Suppressor macrophage treated with lipopolysaccharide for 1 hour (primary cell): Measurements from ENCODE around the gene ABTB1.
"Not testable (repeated sequence)": the region's sequence is repeated elsewhere in the genome, so short reads cannot be mapped to it uniquely, and the experiment has no call there.

Experiments used
- DNase-seq, 3 donors: peaks; one replicate each; pipeline ENCODE4 v3.0.0-alpha.2; 2020 to 2022

Gene ABTB1

DNA sequence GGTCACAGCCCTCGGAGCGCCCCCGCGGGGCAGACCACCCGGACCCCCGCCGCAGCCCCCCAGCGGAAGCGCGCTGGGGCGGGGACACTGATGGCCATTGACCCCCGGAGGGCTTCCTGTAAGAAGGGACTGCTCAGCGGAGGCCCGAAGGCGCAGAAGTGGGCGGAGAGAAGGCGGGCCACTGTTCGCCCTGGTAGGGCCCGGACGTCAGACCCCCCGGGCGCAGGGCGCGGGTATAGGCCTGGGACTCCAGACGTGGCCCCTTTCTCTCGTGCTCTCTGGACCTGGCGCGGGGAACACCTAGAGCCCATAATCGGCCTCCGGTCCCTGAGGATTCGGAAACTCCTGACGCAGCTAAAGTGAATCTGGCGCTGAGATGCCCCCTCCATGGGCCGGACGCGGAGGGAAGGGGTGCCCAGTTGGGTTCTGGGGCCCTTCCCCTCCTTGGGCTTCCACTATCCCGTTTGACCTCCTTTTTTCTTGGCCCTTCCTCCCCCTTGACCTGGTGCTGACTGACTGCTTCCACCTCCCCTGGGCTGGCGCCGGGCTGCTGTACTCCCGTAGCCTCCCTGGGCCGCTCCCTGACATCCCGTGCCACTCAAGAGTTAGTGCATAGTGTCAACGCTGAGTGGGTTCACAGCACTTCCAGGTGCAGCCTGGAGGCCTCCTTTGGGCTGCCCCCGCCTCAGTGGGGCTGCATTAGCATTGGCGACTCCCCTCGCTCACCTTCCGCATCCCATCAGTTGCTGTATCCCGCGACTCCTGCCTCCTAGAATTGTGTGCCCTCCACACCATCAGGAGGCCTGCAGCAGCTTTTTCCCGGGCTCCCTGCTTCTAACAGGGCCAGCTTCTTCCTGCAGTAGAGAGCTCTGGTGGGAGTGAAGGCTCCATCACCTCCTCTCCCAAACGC lies 694 bp downstream of the ABTB1 start:
- peak in 2 of 3 donors; percentile 35 to 59 for DNase-seq

DNA sequence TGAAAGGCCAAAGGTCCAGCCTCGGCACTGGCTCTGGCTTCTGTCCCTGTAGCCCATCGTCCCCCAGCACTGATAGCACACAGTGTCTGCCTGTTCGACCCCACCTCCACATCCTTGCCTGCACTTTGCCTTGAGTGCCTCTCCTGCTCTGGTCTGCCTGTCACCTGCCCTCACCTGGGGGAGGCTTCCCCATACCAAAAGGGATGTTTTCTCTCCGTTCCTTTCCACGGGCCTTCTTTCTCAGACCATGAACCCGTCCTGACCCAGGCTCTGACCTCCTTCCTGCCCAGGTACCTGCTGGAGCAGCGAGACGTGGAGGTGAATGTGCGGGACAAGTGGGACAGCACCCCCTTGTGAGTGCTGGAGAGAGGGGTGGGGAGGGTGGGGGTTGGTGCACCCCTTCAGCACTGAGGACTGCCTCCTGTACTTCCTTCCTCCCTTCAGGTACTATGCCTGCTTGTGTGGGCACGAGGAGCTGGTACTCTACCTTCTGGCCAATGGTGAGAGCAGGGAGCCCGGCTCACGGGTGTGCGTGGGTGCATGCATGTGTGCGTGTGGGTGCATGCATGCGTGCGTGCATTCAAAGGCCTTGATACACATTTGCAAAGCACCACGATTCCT lies 1.5 kb downstream of the ABTB1 start:
- no peak for DNase-seq

DNA sequence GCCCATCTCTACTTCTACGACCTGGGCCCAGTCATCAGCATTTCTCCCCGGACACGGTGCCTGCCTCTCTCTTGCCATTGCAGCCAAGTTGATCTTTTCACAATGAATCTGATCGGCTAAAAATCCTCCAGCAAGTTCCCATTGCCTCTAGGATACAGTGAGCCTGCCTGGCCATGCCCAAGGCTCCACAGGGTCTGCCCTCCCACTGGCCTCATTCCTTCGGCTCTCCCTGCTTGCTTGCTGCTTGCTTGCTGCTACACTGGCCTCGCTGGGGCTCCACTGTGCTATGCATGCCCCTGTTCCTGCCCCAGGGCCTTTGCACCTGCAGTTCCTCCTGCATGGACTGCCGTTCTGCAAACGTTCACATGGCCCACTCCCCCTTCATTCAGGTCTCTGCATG lies 2.0 kb downstream of the ABTB1 start:
- DNase-seq, result no peak

DNA sequence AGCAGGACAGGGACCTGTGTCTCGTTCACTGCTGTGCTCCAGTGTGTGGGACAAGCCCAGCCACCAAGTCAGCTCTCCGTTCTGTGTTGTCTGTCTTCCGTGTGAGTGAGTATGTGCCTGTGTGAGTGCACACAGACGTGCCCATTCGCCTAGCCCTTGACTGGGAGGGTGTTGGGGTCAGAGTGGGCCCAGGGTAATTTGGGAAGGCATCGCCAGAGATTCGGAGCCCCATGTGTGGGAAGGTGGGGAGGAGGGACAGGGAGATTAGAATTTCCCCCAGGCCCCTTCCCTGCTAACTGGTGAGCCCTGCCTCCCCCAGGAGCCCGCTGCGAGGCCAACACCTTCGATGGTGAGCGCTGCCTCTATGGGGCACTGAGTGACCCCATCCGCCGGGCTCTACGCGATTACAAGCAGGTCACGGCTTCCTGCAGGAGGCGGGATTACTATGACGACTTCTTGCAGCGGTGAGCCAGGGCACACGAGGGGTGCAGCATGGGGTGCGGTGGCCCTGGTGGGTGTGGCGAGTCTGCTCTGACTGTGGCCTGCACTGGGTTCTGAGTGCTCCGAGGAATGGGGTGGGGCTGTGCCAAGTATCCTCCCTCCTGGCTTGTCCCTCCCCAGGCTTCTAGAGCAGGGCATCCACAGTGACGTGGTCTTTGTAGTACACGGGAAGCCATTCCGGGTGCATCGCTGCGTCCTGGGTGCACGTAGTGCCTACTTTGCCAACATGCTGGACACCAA lies 3.1 kb downstream of the ABTB1 start:
- DNase-seq, result no peak

DNA sequence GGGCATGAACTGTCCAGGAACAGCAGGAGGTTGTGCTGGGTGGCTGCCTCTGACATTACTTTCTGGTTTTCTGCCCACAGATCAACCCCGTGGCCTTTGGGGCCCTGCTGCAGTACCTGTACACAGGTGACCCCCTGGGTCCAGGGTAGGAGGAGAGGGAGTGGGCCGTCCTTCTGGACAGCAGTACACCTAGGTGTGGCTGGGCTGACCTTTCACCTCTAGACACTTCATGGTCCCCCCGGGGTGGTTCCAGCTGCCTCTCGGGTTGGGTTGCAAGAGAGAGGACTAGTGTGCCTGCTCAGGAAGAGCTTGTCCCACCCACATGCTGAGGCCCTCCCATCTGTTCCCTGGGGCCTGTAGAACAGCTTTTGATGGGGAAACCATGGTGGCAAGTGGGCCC lies 3.7 kb downstream of the ABTB1 start:
- no peak for DNase-seq

DNA sequence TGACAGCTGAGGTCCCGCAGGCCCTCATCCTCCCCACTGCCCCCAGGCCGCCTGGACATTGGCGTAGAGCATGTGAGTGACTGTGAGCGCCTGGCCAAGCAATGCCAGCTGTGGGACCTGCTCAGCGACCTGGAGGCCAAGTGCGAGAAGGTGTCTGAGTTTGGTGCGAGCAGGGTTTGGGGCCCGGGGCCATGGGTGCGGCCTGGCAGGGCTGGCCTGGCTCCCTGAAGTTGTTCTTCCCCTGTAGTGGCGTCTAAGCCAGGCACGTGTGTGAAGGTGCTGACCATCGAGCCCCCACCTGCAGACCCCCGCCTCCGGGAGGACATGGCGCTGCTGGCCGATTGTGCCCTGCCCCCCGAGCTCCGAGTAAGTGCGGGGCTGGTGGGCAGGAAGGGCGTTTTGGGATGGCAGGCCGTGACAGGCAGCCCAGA lies 4.2 kb downstream of the ABTB1 start:
- no peak for DNase-seq

DNA sequence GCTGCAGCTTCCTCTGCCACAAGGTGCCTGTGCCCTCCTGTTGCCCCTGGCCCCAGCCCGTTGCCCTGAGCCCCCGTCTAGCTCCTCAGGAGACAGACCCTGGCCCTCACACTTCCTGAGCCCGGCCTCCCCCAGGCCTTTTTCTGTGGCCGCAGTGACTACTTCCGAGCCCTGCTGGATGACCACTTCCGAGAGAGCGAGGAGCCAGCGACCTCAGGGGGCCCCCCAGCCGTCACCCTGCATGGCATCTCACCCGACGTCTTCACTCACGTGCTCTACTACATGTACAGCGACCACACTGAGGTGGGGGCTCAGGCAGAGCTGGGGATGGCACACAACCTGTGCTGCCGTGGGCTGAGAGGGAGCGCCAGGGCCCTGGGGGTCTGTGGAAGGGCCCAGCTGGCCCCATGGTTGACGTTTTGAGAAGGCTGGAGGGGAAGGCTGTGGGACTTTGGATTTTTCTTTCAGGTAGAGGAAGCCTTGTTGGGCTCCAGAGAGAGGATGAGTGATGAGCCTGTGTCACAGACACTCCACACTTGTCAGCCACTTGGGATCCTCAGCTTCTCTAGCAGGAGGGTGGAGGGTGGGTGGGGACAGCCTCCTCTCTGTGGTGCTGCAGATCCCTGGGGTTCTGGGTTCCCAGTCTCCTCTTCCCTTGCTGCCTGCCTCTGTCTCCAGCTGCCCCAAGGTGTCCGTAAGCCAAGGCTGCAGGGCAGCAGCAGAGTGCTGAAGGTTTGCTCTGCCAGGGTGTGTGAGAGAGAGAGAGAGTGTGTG lies 5.0 kb downstream of the ABTB1 start:
- no peak for DNase-seq

DNA sequence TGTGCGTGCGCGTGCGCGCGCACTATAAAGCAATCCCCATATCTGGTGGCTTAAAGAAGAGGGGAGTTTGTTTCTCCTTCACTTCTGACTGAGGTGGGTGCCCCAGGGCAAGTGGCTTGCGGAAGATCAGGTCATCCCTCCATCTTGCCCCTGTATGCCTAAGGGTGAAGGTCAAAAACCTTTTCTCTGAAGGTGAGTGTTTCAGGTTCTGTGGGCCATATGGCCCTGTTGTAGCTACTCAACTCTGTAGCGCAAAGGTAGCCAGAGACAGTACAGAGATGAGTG lies 5.5 kb downstream of the ABTB1 start:
- DNase-seq, result no peak

DNA sequence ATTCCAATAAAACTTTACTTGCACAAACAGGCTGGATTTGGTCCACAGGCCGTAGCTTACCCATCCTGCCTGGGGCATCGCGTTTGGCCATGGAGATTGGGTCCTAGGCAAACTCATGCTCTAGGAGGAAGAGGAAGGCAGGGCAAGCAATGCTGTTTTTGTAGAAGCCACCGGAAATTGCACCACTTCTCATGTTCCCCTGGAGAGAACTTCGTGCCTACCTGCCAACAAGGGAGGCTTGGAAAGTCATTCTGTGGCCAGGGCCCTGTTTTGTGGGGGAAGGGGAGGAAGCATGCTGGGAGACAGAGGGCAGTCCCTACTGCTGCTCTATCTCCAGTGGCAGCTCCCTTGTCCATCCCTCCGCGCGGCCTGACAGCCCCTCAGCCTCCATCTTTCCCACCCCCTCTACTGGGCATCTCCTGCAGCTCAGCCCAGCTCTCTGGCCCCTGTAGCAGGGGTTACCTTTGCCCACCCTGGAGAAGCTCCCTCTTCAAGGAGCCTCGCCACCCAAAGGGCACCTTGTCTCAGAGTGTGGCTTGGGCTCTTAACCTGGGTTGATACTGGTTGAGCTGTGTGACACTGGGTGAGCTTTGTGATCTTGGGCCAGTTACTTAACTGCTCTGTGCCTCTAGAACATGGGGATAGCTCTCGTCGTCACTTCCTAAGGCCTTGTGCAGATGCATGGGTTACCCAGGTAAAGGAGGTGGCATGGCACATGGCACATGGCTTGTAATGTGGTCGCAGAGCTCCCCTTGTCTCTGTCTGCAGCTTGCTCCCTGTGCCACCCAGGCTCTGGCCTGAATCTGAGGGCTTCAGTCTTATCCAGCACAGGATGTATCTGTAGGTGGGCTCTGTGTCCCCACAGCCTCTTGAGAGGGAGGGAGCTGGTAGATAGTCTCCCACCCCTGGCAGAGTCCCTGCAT lies 6.1 kb downstream of the ABTB1 start:
- no peak for DNase-seq

DNA sequence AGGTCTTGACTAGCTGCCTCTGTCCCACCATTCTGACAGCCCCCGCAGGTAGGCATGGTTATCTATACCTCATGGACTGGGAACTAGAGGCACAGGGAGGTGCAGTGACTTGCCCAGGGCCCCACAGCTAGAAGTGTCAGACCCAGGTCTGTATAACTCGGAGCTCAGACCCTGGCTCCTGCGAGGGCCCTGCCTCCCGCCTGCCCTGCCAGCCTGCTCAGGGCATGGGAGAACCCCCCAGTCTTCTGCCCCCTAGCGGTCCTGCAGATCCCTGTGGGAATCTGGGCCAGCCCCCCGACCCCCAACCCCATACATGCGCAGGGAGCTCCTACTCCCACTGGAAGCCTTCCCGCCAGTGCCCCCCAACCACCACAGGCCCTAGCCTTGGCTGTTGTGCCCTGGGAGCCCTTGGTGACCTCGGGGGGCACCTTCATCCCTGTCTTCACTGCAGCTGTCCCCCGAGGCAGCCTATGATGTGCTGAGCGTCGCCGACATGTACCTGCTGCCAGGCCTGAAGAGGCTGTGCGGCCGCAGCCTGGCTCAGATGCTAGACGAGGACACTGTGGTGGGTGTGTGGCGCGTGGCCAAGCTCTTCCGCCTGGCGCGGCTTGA lies 6.9 kb downstream of the ABTB1 start:
- no peak for DNase-seq

DNA sequence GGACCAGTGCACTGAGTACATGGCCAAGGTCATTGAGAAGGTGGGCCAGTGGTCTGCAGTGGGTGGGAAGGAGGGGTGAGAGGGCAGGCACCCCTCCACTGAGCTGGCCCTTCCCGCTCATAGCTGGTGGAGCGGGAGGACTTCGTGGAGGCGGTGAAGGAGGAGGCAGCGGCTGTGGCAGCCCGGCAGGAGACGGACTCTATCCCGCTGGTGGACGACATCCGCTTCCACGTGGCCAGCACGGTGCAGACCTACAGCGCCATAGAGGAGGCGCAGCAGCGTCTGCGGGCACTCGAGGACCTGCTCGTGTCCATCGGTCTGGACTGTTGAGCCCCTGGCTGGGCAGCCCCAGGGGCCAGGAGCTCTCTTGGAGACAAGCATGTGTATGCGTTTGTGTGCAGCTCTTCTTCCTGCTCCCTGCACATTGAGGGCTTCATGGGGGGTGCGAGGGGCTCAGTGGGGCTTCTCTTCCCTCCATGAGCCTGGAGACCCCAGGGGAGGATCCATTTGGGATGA lies 7.5 kb downstream of the ABTB1 start:
- no peak for DNase-seq

DNA sequence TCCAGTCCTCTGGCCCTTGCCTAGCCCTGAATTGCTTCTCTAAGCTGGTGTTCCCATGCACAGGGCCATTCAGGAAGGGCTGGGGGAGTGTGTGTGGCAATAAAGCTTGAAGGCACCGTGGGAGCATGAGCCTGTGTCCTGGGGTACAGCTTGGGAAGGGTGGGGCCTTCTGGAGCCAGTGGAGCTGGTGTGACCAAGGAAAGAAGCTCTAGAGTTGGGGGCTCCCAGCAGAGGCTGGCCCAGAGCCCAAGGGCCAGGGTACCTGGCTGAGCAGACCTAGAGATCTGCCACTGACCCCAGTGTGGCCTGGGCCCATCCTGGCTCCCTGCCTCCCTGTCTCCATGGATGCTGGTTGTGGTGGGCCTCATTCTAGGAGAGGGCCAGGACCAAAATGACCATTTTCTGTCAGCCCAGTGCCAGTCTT lies 8.1 kb downstream of the ABTB1 start:
- no peak for DNase-seq

DNA sequence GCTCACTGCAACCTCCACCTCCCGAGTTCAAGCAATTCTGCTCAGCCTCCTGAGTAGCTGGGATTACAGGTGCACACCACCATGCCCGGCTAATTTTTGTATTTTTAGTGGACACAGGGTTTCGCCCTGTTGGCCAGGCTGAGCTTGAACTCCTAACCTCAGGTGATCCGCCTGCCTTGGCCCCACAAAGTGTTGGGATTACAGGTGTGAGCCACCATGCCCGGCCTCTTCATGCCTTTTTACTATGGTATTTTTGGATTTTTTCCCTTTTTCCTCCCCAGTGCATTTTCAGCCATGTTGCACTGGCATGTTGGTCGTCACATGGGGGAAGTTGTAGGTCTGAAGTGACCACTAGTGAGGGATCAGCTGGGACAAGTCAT lies 9.4 kb downstream of the ABTB1 start:
- DNase-seq, result not testable (repeated sequence)

DNA sequence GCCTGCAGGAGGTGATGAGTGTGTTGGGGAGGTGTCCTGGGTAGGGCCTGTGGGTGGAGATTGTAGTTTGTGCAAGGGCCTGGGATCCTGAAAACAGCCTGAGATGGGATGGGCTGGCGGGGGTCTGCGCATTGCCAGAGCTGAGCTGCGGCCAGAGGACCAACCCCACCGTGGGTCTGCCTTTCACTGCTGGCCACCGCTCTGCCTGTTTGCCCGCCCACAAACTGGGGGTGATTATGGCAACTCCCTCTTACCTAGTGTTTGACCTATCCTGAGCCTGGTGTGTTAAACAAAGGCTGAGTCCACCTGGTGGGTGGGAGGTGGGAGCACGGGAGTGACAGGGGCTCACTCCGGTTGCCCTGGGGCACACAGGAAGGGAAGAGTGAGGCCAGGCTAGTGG lies 9.8 kb downstream of the ABTB1 start:
- DNase-seq, result no peak

DNA sequence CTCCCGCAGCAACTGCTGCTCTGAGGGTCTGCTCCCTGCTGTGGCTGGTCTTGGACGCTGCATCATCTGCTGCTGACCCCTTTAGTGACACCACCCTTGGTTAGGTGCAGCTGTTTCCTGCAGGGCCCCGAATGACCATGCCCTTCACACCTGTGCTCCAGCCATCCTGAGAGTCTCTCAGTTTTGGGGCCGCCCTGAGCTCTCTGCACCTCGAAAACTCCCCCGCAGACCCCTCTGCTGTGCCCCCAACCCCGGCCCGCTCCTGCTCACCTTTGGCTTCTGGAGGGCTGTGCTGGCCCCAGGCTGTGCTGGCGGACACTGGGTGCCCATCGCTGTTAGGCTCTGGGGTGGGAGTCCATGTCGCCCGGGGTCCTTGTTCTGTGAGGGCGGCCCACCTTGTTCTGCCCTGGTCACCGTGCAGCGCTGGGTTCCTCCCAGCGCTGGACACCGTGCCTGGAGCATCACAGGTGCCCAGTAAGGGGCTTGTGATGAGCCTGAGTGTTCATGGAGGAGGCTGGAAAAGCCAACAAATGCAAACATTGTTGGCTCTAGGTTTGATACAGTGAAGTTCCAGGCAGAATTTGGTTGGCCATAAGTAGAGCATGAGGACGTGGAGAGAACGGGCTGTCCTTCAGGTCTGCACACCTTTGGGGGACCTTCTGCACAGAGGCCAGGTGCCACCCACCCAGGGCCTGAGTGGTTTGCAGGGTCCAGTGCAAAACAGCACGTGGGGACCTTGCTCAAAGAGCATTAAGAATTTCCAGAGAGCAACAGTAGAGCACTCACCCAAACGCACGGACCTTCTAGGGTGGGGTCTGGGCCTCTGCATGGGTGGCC lies 12.3 kb downstream of the ABTB1 start:
- DNase-seq, result no peak

DNA sequence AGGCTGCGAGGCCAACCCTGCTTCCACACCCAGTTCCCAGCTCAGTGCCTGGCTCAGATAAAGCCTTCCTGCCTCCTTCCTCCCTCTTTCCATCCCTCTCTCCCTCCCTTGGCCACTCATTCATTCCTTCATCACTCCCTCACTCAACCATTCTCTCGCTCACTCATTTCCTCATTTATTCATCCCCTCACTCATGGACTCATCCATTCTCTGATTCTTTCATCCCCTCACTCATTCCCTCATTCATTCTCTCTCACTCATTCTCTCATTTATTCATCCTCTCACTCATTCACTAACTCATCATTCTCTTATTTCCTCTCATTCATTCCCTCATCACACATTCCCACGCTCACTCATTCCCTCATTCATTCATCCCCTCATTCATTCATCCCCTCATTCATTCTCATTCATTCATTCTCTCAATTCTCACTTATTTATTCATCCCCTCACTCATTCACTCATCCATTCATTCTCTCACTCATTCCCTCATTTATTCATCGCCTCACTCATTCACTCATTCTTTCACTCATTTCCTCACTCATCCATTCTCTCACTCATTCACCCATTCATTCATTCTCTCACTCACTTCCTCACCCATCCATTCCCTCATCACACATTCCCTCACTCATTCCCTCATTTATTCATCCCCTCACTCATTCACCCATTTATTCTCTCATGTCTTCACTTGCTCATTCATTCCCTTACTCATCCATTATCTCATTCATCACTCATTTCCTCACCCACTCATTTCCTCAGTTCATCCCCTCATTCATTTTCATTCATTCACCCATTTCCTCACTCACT lies 13.2 kb downstream of the ABTB1 start:
- DNase-seq, result no peak

DNA sequence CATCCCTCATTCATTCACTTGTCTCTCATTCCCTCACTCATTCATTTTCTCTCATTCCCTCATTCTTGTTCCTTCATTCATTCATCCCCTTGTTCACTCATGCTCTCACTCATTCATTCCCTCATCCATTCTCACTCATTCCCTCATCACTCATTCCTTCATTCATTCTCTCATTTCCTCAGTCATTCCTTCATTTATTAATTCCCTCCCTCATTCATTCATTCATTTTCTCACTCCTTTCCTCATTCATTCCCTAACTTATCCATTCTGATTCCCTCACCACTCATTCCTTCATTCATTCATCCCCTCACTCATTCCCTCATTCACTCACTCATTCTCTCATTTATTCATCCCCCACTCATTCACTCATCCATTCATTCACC lies 13.8 kb downstream of the ABTB1 start:
- no peak for DNase-seq

DNA sequence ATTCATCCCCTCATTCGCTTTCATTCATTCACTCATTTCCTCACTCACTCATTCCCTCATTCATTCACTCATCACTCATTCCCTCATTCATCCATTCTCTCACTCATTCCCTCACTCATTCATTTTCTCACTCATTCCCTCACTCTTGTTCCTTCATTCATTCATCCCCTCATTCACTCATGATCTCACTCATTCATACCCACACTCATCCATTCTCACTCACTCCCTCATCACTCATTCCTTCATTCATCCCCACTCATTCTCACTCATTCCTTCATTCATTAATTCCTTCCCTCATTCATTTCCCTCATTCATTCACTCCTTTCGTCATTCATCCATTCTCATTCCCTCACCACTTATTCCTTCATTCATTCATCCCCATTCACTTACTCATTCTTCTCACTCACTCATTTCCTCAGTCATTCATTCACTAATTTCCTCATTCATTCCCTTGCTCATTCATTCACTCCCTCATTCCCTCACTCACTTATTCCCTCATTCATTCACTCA lies 14.5 kb downstream of the ABTB1 start:
- DNase-seq, result no peak

DNA sequence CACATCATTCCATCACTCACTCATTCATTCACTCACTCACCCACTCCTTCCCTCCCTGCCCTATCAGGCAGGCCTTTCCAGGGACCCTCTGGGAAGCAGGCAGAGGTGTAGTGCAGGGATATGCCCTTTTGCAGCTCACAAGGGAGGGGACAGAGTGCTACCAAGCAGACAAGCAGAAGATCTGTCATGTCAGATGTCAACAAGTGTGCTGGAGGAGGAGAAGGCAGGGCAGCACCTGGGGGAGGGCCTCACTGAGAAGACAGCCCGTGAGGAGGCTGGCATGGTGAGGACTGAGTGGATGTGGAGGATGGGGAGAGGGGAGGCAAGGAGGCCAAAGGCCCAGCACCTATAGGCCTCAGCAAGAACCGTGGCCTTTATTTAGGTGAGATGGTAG lies 15.3 kb downstream of the ABTB1 start:
- no peak for DNase-seq
